Eye (tissue), 1 donor: ENCODE data around the gene MPO.

Source experiments
- DNase-seq: peaks from one replicate; pipeline ENCODE4 v3.0.0-alpha.2; 2015

The MPO gene

GRCh38 chr17:58262149-58262548, 18.6 kb downstream of the MPO start:
- DNase-seq: no peak

DNA sequence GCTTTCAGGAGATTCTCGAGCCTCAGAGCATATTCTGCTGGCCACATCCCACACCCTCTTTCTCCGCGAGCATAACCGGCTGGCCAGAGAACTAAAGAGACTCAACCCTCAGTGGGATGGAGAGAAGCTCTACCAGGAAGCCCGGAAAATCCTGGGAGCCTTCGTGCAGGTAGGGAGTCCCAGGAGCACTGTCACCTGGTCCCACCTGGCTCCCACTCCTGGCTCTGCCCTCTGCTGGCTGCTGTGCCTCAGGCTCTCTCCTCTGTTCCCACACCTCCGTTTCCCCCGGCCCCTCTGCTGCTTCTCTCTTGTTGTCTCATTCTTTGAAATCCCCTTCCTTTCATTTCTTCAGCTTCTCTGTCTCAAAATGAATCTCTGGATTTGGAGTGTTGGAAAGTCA, 25.9 kb downstream of the MPO start:
- no peak for DNase-seq

- DNase-seq: no peak
Measured at GRCh38 chr17:58253082-58253481, 27.7 kb downstream of the MPO start.

DNA sequence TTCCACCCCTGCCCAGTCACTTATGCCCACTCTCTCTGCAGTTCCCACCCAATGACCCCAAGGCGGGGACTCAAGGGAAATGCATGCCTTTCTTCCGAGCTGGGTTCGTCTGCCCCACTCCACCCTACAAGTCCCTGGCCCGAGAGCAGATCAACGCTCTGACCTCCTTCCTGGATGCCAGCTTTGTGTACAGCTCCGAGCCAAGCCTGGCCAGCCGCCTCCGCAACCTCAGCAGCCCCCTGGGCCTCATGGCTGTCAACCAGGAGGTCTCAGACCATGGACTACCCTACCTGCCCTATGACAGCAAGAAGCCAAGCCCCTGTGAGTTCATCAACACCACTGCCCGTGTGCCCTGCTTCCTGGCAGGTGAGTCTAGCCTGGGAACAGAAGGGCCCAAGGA, 28.6 kb downstream of the MPO start:
- DNase-seq: no peak

- no peak for DNase-seq
Measured at GRCh38 chr17:58250344-58251011, 30.3 kb downstream of the MPO start.

GRCh38 chr17:58249270-58250133, 31.2 kb downstream of the MPO start:
- DNase-seq: peak; percentile 93

DNA sequence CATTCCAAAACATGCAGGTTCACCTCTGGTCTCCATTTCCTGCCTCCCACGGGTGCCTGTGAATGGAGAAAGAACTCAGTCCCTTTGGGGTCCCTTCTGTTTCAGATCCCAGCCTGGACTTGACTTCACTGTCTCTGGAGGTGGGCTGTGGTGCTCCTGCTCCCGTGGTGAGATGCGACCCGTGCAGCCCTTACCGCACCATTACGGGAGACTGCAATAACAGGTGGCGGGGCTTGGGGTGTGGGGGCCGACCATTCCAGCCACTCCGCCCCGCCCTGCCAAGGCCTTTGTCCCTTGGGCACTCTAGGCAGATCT, 31.8 kb downstream of the MPO start:
- DNase-seq: no peak

GRCh38 chr17:58247511-58248363, 33.0 kb downstream of the MPO start:
- DNase-seq: no peak

GRCh38 chr17:58246781-58247180, 34.0 kb downstream of the MPO start:
- no peak for DNase-seq

GRCh38 chr17:58246104-58246740, 34.5 kb downstream of the MPO start:
- no peak for DNase-seq

DNA sequence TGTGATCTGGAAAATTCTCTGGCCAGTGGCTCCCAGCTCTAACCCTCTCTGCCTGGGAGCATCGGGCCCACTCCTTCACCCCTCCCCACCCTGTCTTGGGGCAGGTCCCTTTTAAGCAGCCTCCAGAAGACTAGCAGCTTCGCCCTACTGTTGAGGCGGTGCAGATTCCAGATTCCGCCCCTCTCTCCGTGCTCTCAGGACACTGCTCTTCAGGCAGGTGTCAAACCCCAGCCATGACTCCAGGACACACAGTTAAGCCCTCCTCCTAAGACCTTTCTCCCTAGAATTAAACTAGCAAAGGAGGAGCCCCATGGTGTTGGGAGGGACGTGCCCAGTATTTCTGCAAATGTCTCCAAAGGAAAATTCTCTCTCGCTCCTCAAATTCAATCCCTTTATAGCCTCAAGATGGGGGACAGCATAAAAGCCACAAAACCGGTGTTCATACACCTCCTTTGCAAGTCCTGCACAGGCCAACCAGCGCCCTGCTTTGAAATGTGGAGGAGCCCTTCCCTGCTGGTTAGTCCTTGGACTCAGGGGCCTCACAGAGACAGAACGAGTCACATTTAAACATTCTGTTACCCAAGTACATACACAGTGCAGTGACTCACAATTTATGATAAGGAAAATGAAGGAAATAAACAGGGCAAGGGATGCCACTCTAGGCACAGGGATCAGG, 35.2 kb downstream of the MPO start:
- DNase-seq: no peak

DNA sequence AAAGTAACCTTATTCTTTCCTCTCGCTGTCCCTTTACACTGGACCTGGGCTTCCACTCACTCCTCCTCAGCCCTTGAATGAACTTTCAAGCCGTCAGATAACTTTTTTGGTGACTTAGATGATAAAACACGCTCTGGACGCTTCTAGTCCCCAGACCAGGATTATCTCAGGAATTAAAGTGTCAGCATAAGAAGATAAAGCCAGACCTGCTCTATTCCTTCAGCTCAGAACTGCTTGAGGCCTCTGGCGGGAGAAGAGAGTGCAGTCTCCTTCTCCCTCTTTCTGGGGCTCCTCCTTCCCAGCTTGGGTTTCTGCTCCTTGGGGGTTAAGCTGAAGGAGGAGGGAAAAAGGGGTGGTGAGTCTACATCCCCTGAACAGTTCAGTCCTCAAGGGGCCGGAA, 35.8 kb downstream of the MPO start:
- no peak for DNase-seq

DNA sequence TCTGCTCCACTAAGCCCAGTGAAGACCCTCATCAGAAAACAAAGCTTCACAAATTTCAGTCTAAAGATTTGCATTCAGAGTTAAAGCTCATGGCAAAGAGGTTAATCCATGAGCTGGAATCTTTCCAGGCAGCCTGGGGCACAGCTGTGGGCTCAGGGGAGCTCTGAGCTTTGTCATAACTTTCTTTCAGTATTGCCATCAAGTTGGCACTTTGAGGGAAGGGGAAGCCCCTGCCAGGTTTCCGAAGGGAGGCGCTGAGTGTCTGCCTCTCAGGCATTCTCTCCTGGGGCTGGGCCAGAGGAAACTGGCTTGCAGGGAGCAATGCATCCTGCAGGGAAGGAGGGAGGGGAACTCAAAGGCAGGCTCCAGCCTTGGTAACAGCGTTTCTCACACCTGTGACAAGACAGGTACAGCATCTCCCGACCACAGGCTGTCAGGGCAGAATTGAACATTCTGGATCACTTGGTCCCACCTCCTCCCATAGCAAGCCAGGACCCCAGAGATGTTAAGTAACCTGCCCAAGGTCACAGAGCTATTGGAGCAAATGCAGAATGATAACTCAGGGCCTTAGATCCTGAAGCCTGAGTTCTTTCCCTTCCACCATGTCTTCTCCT, 38.5 kb downstream of the MPO start:
- peak; percentile 15 for DNase-seq

- no peak for DNase-seq
Measured at GRCh38 chr17:58239987-58240386, 40.7 kb downstream of the MPO start.

- no peak for DNase-seq
Measured at GRCh38 chr17:58238147-58238634, 42.5 kb downstream of the MPO start, which contains the start of gene LPO. Gene LPO (plus strand): TSS chr17:58238584. CDS start chr17:58242980, 4,396 bp downstream.

- no peak for DNase-seq
Measured at GRCh38 chr17:58236394-58236793, 44.3 kb downstream of the MPO start.

- no peak for DNase-seq
Measured at GRCh38 chr17:58235821-58236220, 44.9 kb downstream of the MPO start.

DNA sequence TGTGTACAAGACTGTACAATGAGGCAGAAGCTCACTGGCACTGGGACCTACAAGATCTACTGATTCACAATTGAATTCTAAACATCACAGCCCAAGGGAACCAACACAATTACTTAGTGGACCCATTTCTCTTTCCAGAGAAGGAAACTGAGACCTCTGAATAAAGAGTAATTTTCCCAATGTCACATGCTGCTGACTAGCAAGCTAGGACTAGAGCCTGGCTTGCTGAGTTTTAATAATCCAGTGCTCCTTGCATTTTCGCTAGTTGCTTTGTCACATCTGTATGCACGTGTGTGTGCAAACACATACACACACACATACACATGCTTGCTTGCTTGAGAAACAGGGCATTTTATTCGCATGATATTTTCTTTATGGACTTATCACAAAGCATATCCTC, 46.2 kb downstream of the MPO start:
- no peak for DNase-seq

GRCh38 chr17:58233543-58233942, 47.2 kb downstream of the MPO start:
- DNase-seq: no peak

DNA sequence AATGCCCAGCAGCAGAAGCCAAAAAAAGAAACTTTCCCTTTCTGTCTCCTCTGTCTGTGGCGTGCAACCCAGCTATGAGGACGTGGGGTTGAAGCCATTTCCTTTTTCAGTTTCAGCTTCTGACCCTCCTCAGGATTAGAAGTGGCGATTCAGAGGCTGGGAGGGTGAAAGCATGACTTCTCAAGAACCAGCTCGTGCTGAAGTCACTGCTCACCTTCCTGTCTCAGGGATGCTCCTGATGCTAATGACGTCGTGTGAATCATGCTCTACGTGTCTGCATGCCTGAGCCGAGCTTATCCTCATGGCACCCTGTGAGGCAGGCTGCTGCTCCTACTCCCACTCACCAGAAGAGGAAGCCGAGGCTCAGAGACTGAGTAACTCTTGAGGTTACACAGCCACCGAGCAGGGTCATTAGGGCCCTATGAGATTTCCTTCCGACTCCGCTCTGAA, 48.0 kb downstream of the MPO start:
- no peak for DNase-seq

- DNase-seq: no peak
Measured at GRCh38 chr17:58231641-58232040, 49.1 kb downstream of the MPO start.

DNA sequence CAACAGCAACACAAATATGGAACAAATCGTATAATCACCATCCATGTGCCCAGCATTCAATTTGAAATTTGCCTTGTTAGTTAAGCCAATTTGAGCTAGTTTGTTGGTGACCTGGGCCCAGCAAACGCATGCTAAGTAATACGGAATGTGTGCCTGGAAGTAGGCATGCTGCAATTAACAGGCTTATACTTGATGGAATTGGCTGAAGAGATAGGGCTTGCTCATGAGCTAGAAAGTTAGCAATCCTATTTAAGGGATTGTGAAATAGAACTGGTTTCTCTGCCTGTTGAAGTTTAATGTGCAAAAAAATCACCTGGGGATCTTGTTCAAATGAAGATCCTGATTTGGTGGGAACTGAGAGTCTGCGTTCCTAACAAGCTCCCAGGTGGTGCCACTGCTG, 50.9 kb downstream of the MPO start:
- no peak for DNase-seq
